Stimulated activated CD4-positive, alpha-beta T cell treated with anti-CD3 and anti-CD28 coated beads, Interleukin-2, amount 100 ng/mL, for 4 hours (primary cell): ENCODE measurements around the gene ARFRP1.

Experiments
- DNase-seq: peaks from one replicate; pipeline ENCODE4 v3.0.0-alpha.2; 2020; ENCODE audit warnings: low read depth

ARFRP1 gene

GRCh38 chr20:63707558-63708300 lies at the start of gene ARFRP1, which contains the start of gene ZGPAT:
Gene ARFRP1, minus strand, starts transcription at chr20:63707976. Its CDS starts 885 bp downstream, at chr20:63707091.
Gene ZGPAT, plus strand, starts transcription at chr20:63708039. Its CDS starts 542 bp downstream, at chr20:63708581.
- DNase-seq = peak; percentile 82

GRCh38 chr20:63756648-63756991 lies 48.8 kb upstream of the ARFRP1 start:
- no peak for DNase-seq

- no peak for DNase-seq
Measured at GRCh38 chr20:63755933-63756647, 48.3 kb upstream of the ARFRP1 start.

- DNase-seq = no peak
Measured at GRCh38 chr20:63754008-63754407, 46.2 kb upstream of the ARFRP1 start.

GRCh38 chr20:63753381-63753780 lies 45.6 kb upstream of the ARFRP1 start:
- DNase-seq = no peak

- no peak for DNase-seq
Measured at GRCh38 chr20:63752411-63753101, 44.8 kb upstream of the ARFRP1 start.

GRCh38 chr20:63751471-63752271 lies 43.9 kb upstream of the ARFRP1 start:
- no peak for DNase-seq

- peak; percentile 40 for DNase-seq
Measured at GRCh38 chr20:63750807-63751470, 43.2 kb upstream of the ARFRP1 start.

- no peak for DNase-seq
Measured at GRCh38 chr20:63749597-63750508, 42.1 kb upstream of the ARFRP1 start.

GRCh38 chr20:63748934-63749270 lies 41.1 kb upstream of the ARFRP1 start:
- DNase-seq = no peak

GRCh38 chr20:63748070-63748933 lies 40.5 kb upstream of the ARFRP1 start:
- no peak for DNase-seq

GRCh38 chr20:63747622-63748069 lies 39.9 kb upstream of the ARFRP1 start:
- no peak for DNase-seq

- no peak for DNase-seq
Measured at GRCh38 chr20:63746751-63747315, 39.1 kb upstream of the ARFRP1 start.

GRCh38 chr20:63745961-63746731 lies 38.4 kb upstream of the ARFRP1 start:
- DNase-seq = no peak

GRCh38 chr20:63745424-63745805 lies 37.6 kb upstream of the ARFRP1 start:
- DNase-seq = no peak

- no peak for DNase-seq
Measured at GRCh38 chr20:63744574-63745423, 37.0 kb upstream of the ARFRP1 start.

- DNase-seq = no peak
Measured at GRCh38 chr20:63744158-63744557, 36.4 kb upstream of the ARFRP1 start.
